ENCODE measurements around the gene DCTN5.

GRCh38 chr16:23695756-23696155 is 54.5 kb downstream of the DCTN5 start:
- no peak for TF ChIP-seq EZH2 (IDR thresholded peaks at IDR 0.05; ENCODE audit: low read depth)
- no peak for TF ChIP-seq CTCF (conservative IDR thresholded peaks at IDR 0.05)
